ES-I3 (cell line): ENCODE results near the gene ATRX.
"Not testable (repeated sequence)": the region's sequence is repeated elsewhere in the genome, so short reads cannot be mapped to it uniquely, and the experiment has no call there.

Source experiments
- H3K36me3 ChIP-seq: 2 replicates; pipeline ENCODE4 v1.6.1; 2013; ENCODE audit warnings: mild to moderate bottlenecking, low read length, control low read depth, moderate library complexity; ENCODE audit not compliant: insufficient read depth
- H3K4me1 ChIP-seq: 2 replicates; pipeline ENCODE4 v1.6.1; 2013; ENCODE audit warnings: mild to moderate bottlenecking, control low read depth, low read length; ENCODE audit not compliant: insufficient read depth
- H3K9ac ChIP-seq: 2 replicates; pipeline ENCODE4 v1.6.1; 2013; ENCODE audit warnings: low read depth, mild to moderate bottlenecking, low read length, moderate library complexity
- H3K9me3 ChIP-seq: 2 replicates; pipeline ENCODE4 v1.6.1; 2013; ENCODE audit warnings: mild to moderate bottlenecking, low read length, moderate library complexity; ENCODE audit not compliant: control insufficient read depth, insufficient read depth

The ATRX gene, protein sequence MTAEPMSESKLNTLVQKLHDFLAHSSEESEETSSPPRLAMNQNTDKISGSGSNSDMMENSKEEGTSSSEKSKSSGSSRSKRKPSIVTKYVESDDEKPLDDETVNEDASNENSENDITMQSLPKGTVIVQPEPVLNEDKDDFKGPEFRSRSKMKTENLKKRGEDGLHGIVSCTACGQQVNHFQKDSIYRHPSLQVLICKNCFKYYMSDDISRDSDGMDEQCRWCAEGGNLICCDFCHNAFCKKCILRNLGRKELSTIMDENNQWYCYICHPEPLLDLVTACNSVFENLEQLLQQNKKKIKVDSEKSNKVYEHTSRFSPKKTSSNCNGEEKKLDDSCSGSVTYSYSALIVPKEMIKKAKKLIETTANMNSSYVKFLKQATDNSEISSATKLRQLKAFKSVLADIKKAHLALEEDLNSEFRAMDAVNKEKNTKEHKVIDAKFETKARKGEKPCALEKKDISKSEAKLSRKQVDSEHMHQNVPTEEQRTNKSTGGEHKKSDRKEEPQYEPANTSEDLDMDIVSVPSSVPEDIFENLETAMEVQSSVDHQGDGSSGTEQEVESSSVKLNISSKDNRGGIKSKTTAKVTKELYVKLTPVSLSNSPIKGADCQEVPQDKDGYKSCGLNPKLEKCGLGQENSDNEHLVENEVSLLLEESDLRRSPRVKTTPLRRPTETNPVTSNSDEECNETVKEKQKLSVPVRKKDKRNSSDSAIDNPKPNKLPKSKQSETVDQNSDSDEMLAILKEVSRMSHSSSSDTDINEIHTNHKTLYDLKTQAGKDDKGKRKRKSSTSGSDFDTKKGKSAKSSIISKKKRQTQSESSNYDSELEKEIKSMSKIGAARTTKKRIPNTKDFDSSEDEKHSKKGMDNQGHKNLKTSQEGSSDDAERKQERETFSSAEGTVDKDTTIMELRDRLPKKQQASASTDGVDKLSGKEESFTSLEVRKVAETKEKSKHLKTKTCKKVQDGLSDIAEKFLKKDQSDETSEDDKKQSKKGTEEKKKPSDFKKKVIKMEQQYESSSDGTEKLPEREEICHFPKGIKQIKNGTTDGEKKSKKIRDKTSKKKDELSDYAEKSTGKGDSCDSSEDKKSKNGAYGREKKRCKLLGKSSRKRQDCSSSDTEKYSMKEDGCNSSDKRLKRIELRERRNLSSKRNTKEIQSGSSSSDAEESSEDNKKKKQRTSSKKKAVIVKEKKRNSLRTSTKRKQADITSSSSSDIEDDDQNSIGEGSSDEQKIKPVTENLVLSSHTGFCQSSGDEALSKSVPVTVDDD (N-terminal part only)

DNA sequence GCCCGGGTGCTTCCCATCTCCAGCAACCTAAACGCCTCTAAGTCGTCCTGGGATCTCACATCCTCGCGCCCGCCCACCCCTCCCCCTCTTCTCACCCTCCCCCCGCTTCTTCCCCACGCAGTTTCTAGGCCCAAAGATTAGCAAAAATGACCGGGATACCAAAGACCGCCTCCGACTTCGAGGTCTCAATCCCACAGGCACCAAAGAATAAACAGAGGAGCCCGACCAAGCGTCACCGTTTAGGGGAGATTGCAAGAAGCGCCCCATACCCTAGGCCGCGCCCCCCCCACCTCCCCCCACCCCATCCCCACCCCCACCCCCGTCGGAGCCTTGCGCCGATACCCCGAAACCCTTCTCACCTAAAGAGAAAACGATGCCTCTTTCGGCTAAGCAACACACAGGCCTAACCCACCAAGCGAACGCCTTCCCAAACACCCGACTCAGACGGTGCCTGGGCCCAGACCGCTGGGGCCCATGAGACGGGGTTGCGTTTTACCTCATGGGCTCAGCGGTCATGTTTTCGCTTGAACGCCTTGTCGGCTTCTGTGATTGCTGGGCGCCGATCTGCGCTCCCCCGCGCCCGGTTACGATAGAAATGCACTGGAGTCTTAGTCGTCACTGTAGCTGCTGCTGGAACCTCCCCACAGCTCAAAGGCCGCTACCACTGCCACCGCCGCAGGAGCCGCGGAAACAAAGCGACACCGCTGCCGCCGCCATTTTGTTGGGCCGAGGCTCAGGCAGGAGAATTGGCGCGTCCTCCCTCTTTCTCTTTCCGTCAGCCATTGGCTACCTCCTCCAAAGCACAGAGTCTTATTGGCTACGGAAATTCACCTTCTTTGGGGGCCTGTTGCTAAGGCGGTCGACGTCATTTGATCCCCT lies at the start of gene ATRX:
TSS of gene ATRX (minus strand) at position 731 of the 879 bp plus-strand sequence. CDS start at position 516, 215 bp downstream.
- Histone ChIP-seq H3K9me3 (no peaks in the 10 kb centered on the region), H3K36me3 (no peaks in the 10 kb centered on the region), H3K4me1 (no peaks in the 10 kb centered on the region), H3K9ac (peak within 1 kb of the TSS; percentile 95)

DNA sequence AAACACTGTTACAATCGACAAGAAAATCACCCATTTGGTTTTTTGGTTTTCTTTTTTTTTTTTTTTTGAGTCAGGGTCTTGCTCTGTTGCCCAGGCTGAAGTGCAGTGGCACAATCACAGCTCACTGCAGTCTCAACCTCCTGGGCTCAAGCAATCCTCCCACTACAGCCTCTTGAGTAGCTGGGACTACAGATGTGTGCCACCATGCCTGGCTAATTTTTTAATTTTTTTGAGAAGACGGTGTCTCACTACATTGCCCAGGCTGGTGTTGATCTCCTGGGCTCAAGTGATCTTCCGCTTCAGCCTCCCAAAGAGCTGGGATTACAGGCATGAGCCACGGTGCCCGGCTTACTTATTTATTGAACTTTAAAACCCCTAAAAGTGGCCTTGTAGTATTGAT lies 45.5 kb upstream of the ATRX start:
- H3K9me3 ChIP-seq, H3K4me1 ChIP-seq, H3K36me3 ChIP-seq, H3K9ac ChIP-seq: not testable (repeated sequence)

DNA sequence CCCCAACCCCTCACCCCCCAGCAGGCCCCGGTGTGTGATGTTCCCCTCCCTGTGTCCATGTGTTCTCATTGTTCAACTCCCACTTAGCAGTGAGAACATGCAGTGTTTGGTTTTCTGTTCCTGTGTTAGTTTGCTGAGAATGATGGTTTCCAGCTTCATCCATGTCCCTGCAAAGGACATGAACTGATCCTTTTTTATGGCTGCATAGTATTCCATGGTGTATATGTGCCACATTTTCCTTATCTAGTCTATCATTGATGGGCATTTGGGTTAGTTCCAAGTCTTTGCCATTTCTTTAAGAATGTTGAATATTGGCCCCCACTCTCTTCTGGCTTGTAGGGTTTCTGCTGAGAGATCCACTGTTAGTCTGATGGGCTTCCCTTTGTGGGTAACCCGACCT lies 36.0 kb upstream of the ATRX start:
- not testable (repeated sequence) for H3K4me1 ChIP-seq, H3K9ac ChIP-seq, H3K36me3 ChIP-seq, H3K9me3 ChIP-seq

DNA sequence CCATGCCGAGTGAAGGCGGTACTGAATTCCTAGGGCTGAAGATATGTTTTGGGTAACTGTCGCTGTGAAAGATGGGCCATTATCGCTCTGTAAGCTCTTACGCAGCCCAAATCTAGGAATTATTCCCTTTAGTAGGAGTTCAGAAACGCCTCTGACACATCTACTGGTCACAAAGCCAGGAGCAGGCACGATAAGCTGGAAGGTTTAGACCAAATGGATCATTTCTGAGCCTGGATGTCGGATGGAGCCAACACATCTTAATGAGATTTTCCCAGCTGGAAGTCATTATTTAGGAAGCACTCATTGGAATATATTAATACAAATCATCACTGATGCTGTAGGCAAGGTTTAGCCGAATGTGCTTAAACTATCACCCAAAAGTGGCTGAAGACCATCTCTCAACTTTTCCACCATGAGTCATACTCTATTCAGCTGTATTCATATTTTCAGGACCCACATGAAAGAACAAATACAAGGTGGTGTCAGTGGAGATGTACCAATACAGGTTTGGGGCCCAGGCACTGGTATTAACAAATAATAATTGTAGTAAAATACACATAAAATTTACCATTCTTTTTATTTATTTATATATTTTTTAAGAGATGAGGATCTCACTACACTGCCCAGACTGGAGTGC lies 34.2 kb upstream of the ATRX start:
- H3K9me3 ChIP-seq, result no peaks in the 10 kb centered on the region
- no peak overlapping the region for H3K9ac ChIP-seq
- no peaks in the 10 kb centered on the region for H3K36me3 ChIP-seq
- no peaks in the 10 kb centered on the region for H3K4me1 ChIP-seq

DNA sequence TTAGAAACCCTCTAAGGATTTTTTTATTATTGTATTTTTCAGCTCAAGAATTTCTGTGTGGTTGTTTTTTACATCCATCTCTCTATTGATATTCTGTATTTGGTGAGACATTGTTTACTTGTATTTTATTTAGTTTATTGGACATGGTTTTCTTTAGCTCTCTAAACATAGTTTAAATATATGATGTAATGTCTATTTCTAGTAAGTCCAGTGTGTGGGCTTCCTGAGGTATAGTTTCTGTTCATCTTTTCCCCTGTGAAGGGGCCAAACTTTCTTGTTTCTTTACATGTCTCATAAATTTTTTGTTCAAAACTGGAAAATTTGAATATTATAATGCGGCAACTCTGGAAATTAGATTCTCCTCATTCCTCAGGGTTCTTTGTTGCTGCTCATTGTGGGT lies 28.2 kb upstream of the ATRX start:
- Histone ChIP-seq H3K36me3 (no peaks in the 10 kb centered on the region), H3K9ac (no peak overlapping the region), H3K9me3 (no peaks in the 10 kb centered on the region), H3K4me1 (no peaks in the 10 kb centered on the region)

DNA sequence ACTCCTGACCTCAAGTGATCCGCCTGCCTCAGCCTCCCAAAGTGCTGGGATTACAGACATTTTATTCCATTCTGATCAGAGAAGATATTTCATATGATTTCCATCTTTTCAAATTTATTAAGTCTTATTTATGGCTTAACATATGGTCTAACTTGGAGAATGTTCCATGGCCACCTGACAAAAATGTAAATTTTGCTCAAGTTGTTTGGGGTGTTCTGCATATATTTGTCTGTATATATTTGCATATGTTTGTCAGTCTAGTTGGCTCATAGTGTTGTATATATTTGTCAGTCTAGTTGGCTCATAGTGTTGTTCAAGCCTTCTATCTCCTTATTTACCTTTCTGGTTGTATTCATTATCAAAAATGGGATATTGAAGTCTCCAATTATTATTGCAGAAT lies 16.2 kb upstream of the ATRX start:
- Histone ChIP-seq H3K9me3 (no peaks in the 10 kb centered on the region), H3K9ac (no peak overlapping the region), H3K36me3 (no peaks in the 10 kb centered on the region), H3K4me1 (no peaks in the 10 kb centered on the region)

DNA sequence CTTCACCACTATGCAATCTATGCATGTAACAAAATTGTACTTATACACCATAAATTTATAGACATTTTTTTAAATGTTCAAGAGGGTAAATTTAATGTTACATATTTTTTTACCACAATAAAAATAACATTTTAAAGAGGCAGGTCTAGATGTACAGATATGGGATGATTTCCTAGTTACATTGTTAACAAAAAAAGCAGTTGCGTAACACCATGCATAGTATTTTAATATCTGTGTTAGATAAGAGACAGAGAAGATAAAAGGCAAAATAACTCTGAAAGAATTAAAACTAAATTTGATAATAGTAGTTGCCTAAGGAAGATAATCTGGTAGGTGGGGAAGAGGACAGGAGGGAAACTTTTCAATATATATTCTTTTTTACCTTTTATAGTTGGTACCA lies 9.1 kb upstream of the ATRX start:
- no peaks in the 10 kb centered on the region for H3K9me3 ChIP-seq
- no peaks in the 10 kb centered on the region for H3K4me1 ChIP-seq
- H3K9ac ChIP-seq, result no peak overlapping the region

DNA sequence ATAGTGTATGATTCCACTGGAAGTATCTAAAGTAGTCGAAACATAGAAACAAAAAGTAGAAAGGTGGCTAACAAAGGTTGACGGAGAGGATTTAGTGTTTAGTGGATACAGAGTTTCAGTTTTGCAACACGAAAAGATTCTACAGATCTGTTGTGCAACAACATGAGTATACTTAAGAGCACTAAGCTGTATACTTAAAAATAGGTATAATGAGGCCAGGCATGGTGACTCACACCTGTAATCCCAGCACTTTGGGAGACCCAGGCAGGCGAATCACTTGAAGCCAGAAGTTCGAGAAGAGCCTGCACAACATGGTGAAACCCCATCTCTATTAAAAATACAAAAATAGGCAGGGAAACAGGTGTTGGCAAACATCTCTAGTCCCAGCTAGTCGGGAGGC lies 7.9 kb upstream of the ATRX start:
- Histone ChIP-seq H3K9me3 (no peaks in the 10 kb centered on the region), H3K9ac (no peak overlapping the region), H3K4me1 (no peaks in the 10 kb centered on the region), H3K36me3 (no peaks in the 10 kb centered on the region)

More for the DNA sequence above, 9.1 kb upstream of the ATRX start:
- no peaks in the 10 kb centered on the region for H3K36me3 ChIP-seq

DNA sequence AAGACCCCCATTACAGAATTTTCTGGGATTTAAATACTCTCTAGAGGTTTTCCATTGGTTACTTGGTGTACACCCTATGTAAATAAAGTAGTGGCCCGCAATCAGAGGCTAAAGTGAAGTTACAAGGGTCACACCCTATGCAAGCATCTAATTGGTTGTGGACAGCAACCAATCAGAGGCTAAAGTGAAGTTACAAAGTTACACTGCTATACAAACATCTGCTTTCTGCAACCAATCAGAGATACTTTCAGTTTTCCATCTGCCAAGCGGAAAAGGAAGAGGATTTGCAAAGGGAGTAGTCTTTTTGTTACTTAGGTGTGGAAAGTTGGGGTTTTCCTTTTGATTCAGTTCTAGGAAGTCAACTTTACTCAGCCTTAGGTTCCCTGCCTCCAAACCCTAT lies 2.0 kb upstream of the ATRX start:
- Histone ChIP-seq H3K9me3 (no peaks in the 10 kb centered on the region), H3K36me3 (no peaks in the 10 kb centered on the region), H3K9ac (no peak overlapping the region), H3K4me1 (no peaks in the 10 kb centered on the region)

DNA sequence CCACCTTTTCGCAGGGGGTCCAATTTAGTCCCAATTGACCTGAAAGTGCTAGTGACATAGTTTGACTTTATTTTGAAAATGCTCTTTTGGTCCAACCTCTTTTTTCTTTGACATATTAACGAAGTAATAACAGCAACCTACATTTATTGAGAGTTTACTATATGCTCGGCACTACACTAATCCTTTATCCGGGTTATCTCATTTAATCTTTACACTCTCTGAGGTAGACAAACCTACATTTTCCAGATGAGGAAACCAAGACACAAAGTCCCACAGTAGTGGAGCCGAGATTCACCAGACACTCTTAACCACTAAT lies 307 bp upstream of the ATRX start:
- H3K9me3 ChIP-seq, result no peaks in the 10 kb centered on the region
- no peaks in the 10 kb centered on the region for H3K36me3 ChIP-seq
- peak overlapping the region; percentile 95; the same call in 1 of the 2 replicates for H3K9ac ChIP-seq
- no peaks in the 10 kb centered on the region for H3K4me1 ChIP-seq

DNA sequence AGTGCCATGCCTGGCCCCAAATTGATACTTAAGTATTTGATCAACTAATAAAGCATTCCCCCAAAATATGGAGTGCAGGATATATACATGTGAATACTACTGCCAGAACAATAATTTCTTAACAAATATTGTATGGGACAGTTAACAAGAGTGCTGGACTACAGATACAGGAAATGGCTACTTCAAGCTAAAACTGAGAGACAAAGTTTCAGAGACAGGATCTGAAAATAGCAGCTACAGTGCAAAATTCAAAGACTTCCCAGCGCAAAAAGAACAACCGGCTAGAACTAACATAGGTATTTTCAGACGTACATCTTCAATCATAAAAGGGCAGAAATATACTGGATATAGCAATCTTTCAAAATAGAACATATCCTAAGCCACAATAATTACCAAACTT lies 6.3 kb downstream of the ATRX start:
- no peak overlapping the region for H3K9ac ChIP-seq
- no peaks in the 10 kb centered on the region for H3K36me3 ChIP-seq
- H3K4me1 ChIP-seq, result no peaks in the 10 kb centered on the region
- H3K9me3 ChIP-seq, result no peaks in the 10 kb centered on the region

DNA sequence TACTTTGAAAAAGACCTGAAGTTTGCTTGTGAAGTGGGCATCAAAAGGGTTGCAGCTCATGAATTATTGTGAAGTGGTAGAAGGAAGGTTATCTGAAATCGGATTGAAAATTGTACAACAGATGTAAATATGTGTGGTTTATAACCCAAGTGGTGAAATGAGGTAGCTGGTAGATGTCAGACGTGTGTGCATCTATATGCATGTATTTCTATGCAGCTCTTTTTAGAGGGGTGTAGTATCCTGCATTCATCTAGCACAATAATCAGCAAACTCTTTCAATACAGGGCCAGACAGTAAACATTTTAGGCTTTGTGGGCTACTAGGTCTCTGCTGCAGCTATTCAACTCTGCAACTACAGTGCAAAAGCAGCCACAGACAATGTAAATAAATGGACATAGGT lies 9.4 kb downstream of the ATRX start:
- no peak overlapping the region for H3K9ac ChIP-seq

DNA sequence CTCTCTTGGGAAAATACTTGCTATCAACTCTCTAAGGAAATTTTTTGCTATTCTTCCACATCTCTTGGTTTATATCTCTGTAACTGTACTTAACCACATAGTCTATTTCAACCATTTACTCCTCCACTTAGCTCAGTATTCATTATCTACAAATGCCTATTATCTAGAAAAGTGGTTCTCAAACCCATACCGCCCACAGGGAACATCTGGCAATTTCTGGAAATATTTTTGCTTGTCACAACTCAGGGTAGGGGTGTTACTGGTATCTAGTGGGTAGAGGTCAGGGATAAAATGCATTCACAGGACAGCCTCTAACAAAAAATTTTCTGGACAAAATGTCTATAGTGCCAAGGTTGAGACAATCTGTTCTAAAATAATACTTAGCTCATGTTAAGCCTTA lies 14.4 kb downstream of the ATRX start:
- Histone ChIP-seq H3K36me3 (no peaks in the 10 kb centered on the region), H3K9ac (no peak overlapping the region), H3K4me1 (no peaks in the 10 kb centered on the region), H3K9me3 (no peaks in the 10 kb centered on the region; the same call in 1 of the 2 replicates)

More for the DNA sequence above, 9.4 kb downstream of the ATRX start:
- H3K36me3 ChIP-seq, result no peaks in the 10 kb centered on the region
- no peaks in the 10 kb centered on the region for H3K4me1 ChIP-seq
- no peaks in the 10 kb centered on the region for H3K9me3 ChIP-seq
